NCI-H748 treated with DMSO at 0.1 percent for 48 hours (cell line): ENCODE data around the gene CSMD2.

ENCODE experiments used
- DNase-seq: peaks from one replicate; lab custom pipeline; 2025; lab: John Stamatoyannopoulos, UW

The CSMD2 gene

GRCh38 chr1:33902486-33903209, 262.4 kb downstream of the CSMD2 start:
- DNase-seq: no peak

- DNase-seq: no peak
These were observed 265.3 kb downstream of the CSMD2 start for GRCh38 chr1:33899746-33900145.

GRCh38 chr1:33898881-33899280, 266.1 kb downstream of the CSMD2 start:
- DNase-seq: no peak

- no peak for DNase-seq
These were observed 266.6 kb downstream of the CSMD2 start for GRCh38 chr1:33898406-33898805.

GRCh38 chr1:33897092-33897725, 267.8 kb downstream of the CSMD2 start:
- no peak for DNase-seq

- no peak for DNase-seq
These were observed 269.1 kb downstream of the CSMD2 start for GRCh38 chr1:33895976-33896375.

- no peak for DNase-seq
These were observed 269.6 kb downstream of the CSMD2 start for GRCh38 chr1:33895396-33895795.

GRCh38 chr1:33893147-33893830, 271.7 kb downstream of the CSMD2 start:
- no peak for DNase-seq

- no peak for DNase-seq
These were observed 278.5 kb downstream of the CSMD2 start for GRCh38 chr1:33886496-33886895.

GRCh38 chr1:33880305-33880704, 284.7 kb downstream of the CSMD2 start:
- no peak for DNase-seq

GRCh38 chr1:33878392-33878791, 286.6 kb downstream of the CSMD2 start:
- no peak for DNase-seq

- no peak for DNase-seq
These were observed 287.9 kb downstream of the CSMD2 start for GRCh38 chr1:33876970-33877650.

GRCh38 chr1:33875862-33876261, 289.2 kb downstream of the CSMD2 start:
- DNase-seq: no peak

- DNase-seq: no peak
These were observed 290.4 kb downstream of the CSMD2 start for GRCh38 chr1:33874636-33875035.

GRCh38 chr1:33872683-33873082, 292.3 kb downstream of the CSMD2 start:
- no peak for DNase-seq

- no peak for DNase-seq
These were observed 292.8 kb downstream of the CSMD2 start for GRCh38 chr1:33872275-33872674.

- DNase-seq: no peak
These were observed 297.3 kb downstream of the CSMD2 start for GRCh38 chr1:33867684-33868083.

GRCh38 chr1:33866281-33866680, 298.7 kb downstream of the CSMD2 start:
- DNase-seq: no peak

- no peak for DNase-seq
These were observed 300.3 kb downstream of the CSMD2 start for GRCh38 chr1:33864460-33865389.

GRCh38 chr1:33863779-33864178, 301.3 kb downstream of the CSMD2 start, which contains the start of gene HMGB4:
HMGB4 (plus strand) TSS chr1:33864079; CDS start chr1:33864192, 113 bp downstream.
- no peak for DNase-seq

- no peak for DNase-seq
These were observed 304.4 kb downstream of the CSMD2 start for GRCh38 chr1:33860671-33861070.
